CD4-positive, CD25-positive, alpha-beta regulatory T cell (primary cell): ENCODE measurements around the gene HVCN1. TPM values are rescaled to one million over a fixed set of nuclear protein-coding genes. Genes with fewer than 3 reads are reported as not detected.
"Not testable (repeated sequence)": the region's sequence is repeated elsewhere in the genome, so short reads cannot be mapped to it uniquely, and the experiment has no call there.

Experiments used
- ATAC-seq, 2 donors: fragments of 150-1000 bp; cut with Tn5 transposase; one replicate each; pipeline ENCODE4 v1.10.0; 2021; ENCODE audit warnings: low read depth in 2 of 2, moderate number of reproducible peaks in 2 of 2, moderate library complexity in 1 of 2
- DNase-seq, 3 donors: peaks; one replicate each; pipeline versions ENCODE4 v3.0.0 to v3.0.0-alpha.2; 2012 to 2022; ENCODE audit warnings: mixed read lengths in 1 of 3
- H3K27ac ChIP-seq: one replicate; pipeline ENCODE4 v1.7.0; 2013; ENCODE audit warnings: mild to moderate bottlenecking, low read length; ENCODE audit not compliant: insufficient read depth, poor library complexity, severe bottlenecking
- H3K27me3 ChIP-seq: one replicate; pipeline ENCODE4 v1.7.0; 2013; ENCODE audit warnings: low read length; ENCODE audit not compliant: control insufficient read depth, insufficient read depth
- H3K36me3 ChIP-seq: one replicate; pipeline ENCODE4 v1.7.0; 2013; ENCODE audit warnings: mild to moderate bottlenecking, low read length, moderate library complexity; ENCODE audit not compliant: control insufficient read depth, insufficient read depth
- H3K4me1 ChIP-seq: 2 replicates; pipeline ENCODE4 v1.7.0; 2013; ENCODE audit warnings: mild to moderate bottlenecking, low read length; ENCODE audit not compliant: insufficient read depth, control insufficient read depth, poor library complexity, severe bottlenecking
- H3K4me3 ChIP-seq: one replicate; pipeline ENCODE4 v1.7.0; 2013; ENCODE audit warnings: low read depth, mild to moderate bottlenecking, low read length, moderate library complexity
- H3K9me3 ChIP-seq, 2 experiments: 1 replicate in 1 of 2; 2 replicates in 1 of 2; pipeline ENCODE4 v1.7.0; 2013; ENCODE audit warnings: low read length in 2 of 2, mild to moderate bottlenecking in 1 of 2, moderate library complexity in 1 of 2; ENCODE audit not compliant: control insufficient read depth in 2 of 2
- H3K27ac Mint-ChIP-seq, 3 donors: one replicate each; pipeline ENCODE4 v1.8.0; 2020 to 2022; ENCODE audit warnings: mild to moderate bottlenecking in 3 of 3, mixed read lengths in 3 of 3, moderate library complexity in 2 of 3
- H3K27me3 Mint-ChIP-seq: one replicate; pipeline ENCODE4 v1.8.0; 2022; ENCODE audit warnings: mild to moderate bottlenecking, mixed read lengths
- H3K36me3 Mint-ChIP-seq: one replicate; pipeline ENCODE4 v1.8.0; 2020; ENCODE audit warnings: mixed read lengths
- H3K4me1 Mint-ChIP-seq, 4 donors: one replicate each; pipeline ENCODE4 v1.8.0; 2020 to 2022; ENCODE audit warnings: mixed read lengths in 4 of 4, mild to moderate bottlenecking in 1 of 4
- H3K4me3 Mint-ChIP-seq, 4 donors: one replicate each; pipeline ENCODE4 v1.8.0; 2020 to 2022; ENCODE audit warnings: mild to moderate bottlenecking in 4 of 4, mixed read lengths in 4 of 4, moderate library complexity in 3 of 4
- H3K9me3 Mint-ChIP-seq, 7 donors: one replicate each; pipeline ENCODE4 v1.8.0; 2020 to 2022; ENCODE audit warnings: mixed read lengths in 7 of 7, mild to moderate bottlenecking in 3 of 7, moderate library complexity in 2 of 7
- polyA plus RNA-seq, 4 donors: library from polyadenylated mRNA; unstranded; fragments of 300-500 nt; fragmentation: Illumina TruSeq; gene quantifications; one replicate each; pipeline ENCODE4 v1.2.3, GENCODE V29; 2021
- total RNA-seq: library from RNA; stranded (reverse); gene quantifications from one replicate; pipeline ENCODE4 v1.2.3, GENCODE V29; 2022

Gene HVCN1
- total and polyA plus RNA-seq, 5 donors from 2014 or later: 6.1 to 50.0 (median 22.1) TPM

DNA sequence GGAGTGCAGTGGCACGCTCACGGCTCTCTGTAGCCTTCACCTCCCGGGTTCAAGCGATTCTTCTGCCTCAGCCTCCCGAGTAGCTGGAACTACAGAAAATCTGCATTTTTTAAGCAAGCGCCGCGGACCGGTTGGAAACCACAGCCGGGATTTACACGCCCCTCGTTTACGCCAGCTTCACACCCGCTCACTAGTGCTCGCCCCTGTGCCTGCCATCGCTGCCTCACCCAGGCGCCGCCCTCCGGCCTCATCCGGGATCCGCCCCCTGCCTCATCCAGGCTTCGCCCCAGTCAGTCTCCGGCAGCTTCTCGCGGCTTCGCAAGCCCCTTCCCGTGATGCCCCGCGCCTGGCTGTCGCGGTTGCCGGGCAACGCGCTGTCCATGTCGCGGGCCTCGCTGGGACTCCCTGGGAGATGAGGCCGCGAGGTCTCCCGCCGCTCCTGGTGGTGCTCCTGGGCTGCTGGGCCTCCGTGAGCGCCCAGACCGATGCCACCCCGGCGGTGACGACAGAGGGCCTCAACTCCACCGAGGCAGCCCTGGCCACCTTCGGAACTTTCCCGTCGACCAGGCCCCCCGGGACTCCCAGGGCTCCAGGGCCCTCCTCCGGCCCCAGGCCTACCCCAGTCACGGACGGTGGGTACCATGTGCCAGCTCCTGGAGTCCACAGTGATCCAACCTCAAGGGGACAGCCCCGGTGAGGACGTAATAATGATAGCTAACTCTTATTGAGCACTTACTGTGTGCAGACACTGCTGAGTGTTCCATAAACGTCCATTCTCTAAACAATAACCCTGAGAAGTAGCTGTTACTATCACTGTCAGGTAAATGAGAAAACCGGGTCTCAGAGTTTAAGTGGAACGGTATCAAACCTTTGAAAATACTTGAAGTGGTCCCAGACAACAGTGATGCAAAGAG is 74.9 kb downstream of the HVCN1 start, which contains the start of gene TCTN1:
Gene TCTN1, plus strand, starts transcription at position 359 of the 914 bp plus-strand sequence. Its CDS starts 54 bp downstream, at position 413.
- H3K4me1 ChIP-seq: peaks cover 9% of the 10 kb centered on the region
- H3K4me3 Mint-ChIP-seq: peak within 1 kb of the TSS; percentile 87 to 95 (median 89)
- H3K36me3 ChIP-seq: no peaks in the 10 kb centered on the region
- peak within 1 kb of the TSS; percentile 78 for H3K27ac ChIP-seq
- H3K9me3 ChIP-seq: no peaks in the 10 kb centered on the region
- peaks cover 4% of the 10 kb centered on the region for H3K27me3 Mint-ChIP-seq
- ATAC-seq (peak; percentile 99 to 100), DNase-seq (peak; percentile 94 to 97 (median 94))
- H3K36me3 Mint-ChIP-seq: peaks cover 3% of the 10 kb centered on the region
- peak within 1 kb of the TSS; percentile 68 for H3K4me3 ChIP-seq
- H3K27ac Mint-ChIP-seq: peak within 1 kb of the TSS; percentile 63 to 90 (median 85)
- peaks cover 5 to 22% (median 10%) of the 10 kb centered on the region in 4 donors for H3K4me1 Mint-ChIP-seq
- no peaks in the 10 kb centered on the region for H3K27me3 ChIP-seq
- no peaks in the 10 kb centered on the region for H3K9me3 Mint-ChIP-seq

DNA sequence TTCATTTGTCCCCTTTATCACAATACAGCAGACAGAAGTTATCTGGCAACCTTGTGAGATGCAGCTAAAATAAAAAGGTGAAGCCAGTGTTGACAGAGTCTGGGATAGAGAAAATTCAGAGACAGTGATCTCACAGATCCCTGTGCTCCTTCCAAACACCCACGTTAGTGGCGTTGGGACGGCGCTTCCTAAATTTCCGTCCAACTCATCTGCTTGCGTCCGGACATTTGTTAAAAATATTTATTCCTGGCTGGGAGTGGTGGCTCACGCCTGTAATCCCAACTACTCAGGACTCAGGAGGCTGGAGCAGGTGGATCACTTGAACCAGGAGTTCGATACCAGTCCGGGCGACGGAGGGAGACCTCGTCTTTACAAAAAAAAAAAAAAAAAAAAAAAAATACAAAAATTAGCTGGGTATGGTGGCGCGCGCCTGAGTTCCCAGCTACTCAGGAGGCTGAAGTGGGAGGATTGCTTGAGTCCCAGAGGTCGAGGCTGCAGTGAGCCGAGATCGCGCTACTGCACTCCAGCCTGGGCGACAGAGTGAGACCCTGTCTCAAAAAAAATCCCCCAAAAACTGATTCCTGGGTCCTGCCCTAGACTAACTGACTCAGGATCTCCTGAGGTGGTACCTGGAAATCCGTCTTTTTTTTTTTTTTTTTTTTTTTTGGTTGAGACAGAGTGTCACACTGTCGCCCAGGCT is 75.7 kb downstream of the HVCN1 start:
- Histone ChIP-seq H3K4me1 (peaks cover 9% of the 10 kb centered on the region), H3K27me3 (no peaks in the 10 kb centered on the region), H3K36me3 (no peaks in the 10 kb centered on the region), H3K27ac (peak overlapping the region; percentile 78), H3K4me3 (peak overlapping the region; percentile 68), H3K9me3 (no peaks in the 10 kb centered on the region)
- ATAC-seq (no peak), DNase-seq (no peak)
- Mint-ChIP-seq H3K9me3 (no peaks in the 10 kb centered on the region), H3K36me3 (peaks cover 3% of the 10 kb centered on the region), H3K27me3 (peaks cover 4% of the 10 kb centered on the region), H3K4me1 (peaks cover 5 to 22% (median 10%) of the 10 kb centered on the region in 4 donors), H3K4me3 (peak overlapping the region; percentile 87 to 95 (median 89)), H3K27ac (peak overlapping the region; percentile 60 to 90 (median 85))

DNA sequence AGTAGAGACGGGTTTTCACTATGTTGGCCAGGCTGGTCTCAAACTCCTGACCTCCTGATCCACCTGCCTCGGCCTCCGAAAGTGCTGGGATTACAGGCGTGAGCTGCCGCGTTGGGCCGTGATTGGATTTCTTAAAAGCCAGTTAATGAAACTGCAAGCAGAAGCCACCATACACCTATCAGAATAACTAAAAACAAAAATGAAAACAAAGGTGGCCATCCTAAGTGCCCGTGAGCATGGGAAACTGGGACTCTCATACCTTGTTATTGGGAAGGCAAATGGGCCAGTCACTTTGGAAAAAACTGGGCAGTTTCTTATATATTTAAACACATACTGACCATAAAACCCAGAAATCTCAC is 82.7 kb downstream of the HVCN1 start:
- Histone ChIP-seq H3K27me3 (no peaks in the 10 kb centered on the region), H3K4me1 (peaks cover 4% of the 10 kb centered on the region), H3K4me3 (no peak overlapping the region), H3K36me3 (no peaks in the 10 kb centered on the region), H3K9me3 (no peaks in the 10 kb centered on the region), H3K27ac (no peak overlapping the region)
- Mint-ChIP-seq H3K36me3 (no peaks in the 10 kb centered on the region), H3K9me3 (no peaks in the 10 kb centered on the region), H3K27ac (peak overlapping the region; percentile 45 to 95 (median 92)), H3K4me3 (peak overlapping the region; percentile 82 to 96 (median 91)), H3K4me1 (peaks cover 10 to 25% (median 18%) of the 10 kb centered on the region in 4 donors), H3K27me3 (no peaks in the 10 kb centered on the region)
- no peak for DNase-seq
- ATAC-seq: no peak

DNA sequence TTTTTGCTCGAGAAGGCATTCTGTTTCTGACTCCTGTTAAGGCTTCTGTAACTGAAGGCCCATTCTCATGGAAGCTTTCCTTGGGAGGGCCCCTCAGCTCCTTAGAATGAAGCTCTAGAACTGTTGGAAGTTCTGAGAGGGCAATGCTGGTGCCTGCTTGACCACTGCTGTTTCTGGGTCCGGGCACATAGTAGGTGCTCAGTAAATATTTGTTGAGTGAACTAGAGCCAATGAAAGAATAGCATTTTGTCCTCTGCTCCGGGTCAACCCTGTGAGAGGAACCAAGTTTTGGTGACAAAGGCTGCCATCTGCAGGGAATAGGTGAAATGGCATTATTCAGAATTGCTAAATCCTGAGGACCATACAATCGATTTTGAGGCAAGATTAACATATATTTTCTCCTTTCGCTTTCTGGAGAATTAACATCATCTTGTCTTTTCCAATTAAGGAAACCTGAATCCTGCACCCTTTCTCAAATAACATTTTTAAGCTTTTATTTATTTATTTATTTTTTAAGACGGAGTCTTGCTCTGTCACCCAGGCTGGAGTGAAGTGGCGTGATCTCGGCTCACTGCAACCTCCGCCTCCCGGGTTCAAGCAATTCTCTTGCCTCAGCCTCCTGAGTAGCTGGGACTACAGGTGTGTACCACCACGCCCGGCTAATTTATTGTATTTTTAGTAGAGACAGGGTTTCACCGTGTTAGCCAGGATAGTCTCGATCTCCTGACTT is 86.7 kb downstream of the HVCN1 start:
- H3K4me1 ChIP-seq, H3K9me3 ChIP-seq, H3K4me3 ChIP-seq, H3K27me3 Mint-ChIP-seq, H3K9me3 Mint-ChIP-seq, H3K36me3 ChIP-seq, H3K36me3 Mint-ChIP-seq, H3K27me3 ChIP-seq, H3K27ac ChIP-seq: not testable (repeated sequence)
- H3K4me3 Mint-ChIP-seq: peak overlapping the region in 1 of 4 donors; percentile 33
- peaks cover 9 to 24% (median 16%) of the 10 kb centered on the region in 4 donors for H3K4me1 Mint-ChIP-seq
- DNase-seq (peak; percentile 23 to 74 (median 66)), ATAC-seq (peak; percentile 70 to 72)
- peak overlapping the region in 2 of 3 donors; percentile 31 to 69 for H3K27ac Mint-ChIP-seq

DNA sequence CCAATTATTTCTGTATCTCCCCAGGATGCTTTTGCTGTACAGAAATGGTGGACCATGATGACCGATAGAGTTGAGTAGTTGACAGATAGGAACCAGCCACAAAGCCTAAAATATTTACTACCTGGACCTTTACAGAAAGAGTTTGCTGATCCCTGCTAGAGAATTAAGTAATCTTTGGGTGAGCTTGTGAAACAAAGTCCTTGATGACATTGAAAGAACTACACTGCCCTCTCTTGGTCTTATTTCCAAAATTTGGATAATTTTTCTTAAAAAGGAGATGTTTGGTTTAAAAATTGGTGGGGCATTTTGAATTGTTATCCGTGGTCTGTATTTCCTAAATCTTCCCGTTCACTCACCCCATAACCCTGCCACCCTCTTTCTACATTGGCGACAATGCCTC is 88.7 kb downstream of the HVCN1 start:
- Histone ChIP-seq H3K36me3 (no peaks in the 10 kb centered on the region), H3K27me3 (no peaks in the 10 kb centered on the region), H3K4me3 (no peak overlapping the region), H3K9me3 (no peaks in the 10 kb centered on the region), H3K4me1 (peaks cover 4% of the 10 kb centered on the region), H3K27ac (no peak overlapping the region)
- Mint-ChIP-seq H3K27me3 (no peaks in the 10 kb centered on the region), H3K9me3 (no peaks in the 10 kb centered on the region), H3K4me1 (peaks cover 6 to 16% (median 10%) of the 10 kb centered on the region in 4 donors), H3K36me3 (no peaks in the 10 kb centered on the region), H3K27ac (no peak overlapping the region), H3K4me3 (peak overlapping the region in 1 of 4 donors; percentile 31)
- DNase-seq (peak in 2 of 3 donors; percentile 60 to 77), ATAC-seq (peak in 1 of 2 donors; percentile 43)

DNA sequence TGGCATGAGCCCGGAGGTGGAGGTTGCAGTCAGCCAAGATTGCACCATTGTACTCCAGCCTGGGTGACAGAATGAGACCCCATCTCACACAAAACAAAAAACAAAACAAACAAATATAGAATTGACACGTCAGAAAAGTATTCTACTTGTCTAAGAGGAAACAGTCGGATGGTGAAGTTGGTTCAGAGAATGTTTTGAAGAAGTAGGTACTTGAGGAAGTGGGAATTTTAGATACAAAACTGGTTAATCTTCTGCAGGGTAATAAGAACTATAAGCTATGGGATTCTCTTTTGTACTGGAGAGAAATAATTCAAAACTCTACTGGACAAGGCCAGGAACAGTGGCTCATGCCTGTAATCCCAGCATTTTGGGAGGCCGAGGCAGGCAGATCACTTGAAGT is 89.6 kb downstream of the HVCN1 start:
- H3K4me3 Mint-ChIP-seq: no peak overlapping the region

More for the DNA sequence above, 89.6 kb downstream of the HVCN1 start:
- no peaks in the 10 kb centered on the region for H3K27me3 ChIP-seq
- H3K27ac Mint-ChIP-seq: no peak overlapping the region
- peaks cover 4% of the 10 kb centered on the region for H3K4me1 ChIP-seq
- H3K4me1 Mint-ChIP-seq: peaks cover 6 to 13% (median 9%) of the 10 kb centered on the region in 4 donors
- H3K27ac ChIP-seq: no peak overlapping the region
- DNase-seq (no peak), ATAC-seq (no peak)
- no peak overlapping the region for H3K4me3 ChIP-seq
- H3K27me3 Mint-ChIP-seq: no peaks in the 10 kb centered on the region
- no peaks in the 10 kb centered on the region for H3K9me3 Mint-ChIP-seq
- H3K36me3 Mint-ChIP-seq: no peaks in the 10 kb centered on the region
- no peaks in the 10 kb centered on the region for H3K36me3 ChIP-seq
- H3K9me3 ChIP-seq: no peaks in the 10 kb centered on the region
